Activated T-cell treated with anti-CD3 and anti-CD28 coated beads, Interleukin-2, amount 50 U/mL, for 1 hour (primary cell): ENCODE measurements around the gene BICD1.

ENCODE experiments used
- DNase-seq: peaks from one replicate; pipeline ENCODE4 v3.0.0-alpha.2; 2020

The BICD1 gene

DNA sequence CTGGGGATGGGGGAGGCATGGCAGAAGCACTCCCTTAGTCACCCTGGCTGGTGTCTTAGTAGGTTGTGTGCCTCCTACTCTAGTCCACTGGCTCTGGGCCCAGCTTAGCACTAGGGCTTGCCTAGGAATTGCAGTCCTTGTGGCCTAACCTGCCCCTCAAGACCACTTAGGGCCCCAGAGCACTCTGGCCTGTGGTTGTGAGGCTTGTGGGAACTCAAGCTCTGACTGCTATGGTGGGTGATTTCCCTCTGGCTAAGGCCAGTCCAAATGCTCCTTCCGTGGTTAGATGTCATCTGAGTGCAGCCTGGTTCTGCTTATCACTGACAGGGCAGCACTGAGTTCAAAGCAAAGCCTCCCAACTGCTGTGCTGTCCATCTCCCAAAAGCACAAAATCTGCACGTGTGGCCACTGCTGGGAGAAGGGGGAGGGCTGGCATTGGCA, 312.9 kb downstream of the BICD1 start:
- no peak for DNase-seq

DNA sequence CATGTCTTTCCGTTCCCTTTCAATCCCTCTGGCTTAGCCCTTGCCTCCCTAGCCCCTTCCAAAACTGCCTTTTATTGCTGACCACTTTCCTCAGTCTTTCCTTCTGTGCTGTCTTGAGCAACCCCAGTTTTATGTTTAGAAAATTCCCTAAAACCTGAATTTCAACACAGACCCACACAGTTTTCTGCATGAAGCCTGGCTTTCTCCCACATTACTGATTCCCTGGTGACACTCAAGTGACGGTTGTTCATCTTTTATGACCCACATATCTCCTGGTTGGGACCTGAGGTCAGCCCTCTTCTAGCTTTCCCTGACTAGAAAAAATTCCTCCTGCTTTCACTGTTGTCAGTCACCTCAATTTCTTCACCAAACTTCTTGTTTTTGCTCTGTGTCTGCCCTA, 313.7 kb downstream of the BICD1 start:
- no peak for DNase-seq

DNA sequence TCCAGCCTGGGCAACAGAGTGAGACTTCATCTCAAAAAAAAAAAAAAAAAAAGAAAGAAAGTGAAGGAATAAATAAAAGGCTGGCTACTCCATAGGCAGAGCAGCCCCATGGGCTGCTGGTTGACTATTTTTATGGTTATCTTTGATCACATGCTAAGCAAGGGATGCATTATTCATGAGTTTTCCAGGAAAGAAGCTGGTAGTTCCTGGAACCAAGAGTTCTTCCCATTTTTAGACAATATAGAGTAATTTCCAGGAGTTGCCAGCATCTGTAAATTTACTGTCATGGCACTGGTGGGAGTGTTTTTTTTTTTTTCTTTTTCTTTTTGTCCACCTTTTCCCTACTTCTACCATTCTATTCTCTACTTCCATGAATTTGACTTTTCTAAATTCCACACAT, 316.9 kb downstream of the BICD1 start:
- no peak for DNase-seq

DNA sequence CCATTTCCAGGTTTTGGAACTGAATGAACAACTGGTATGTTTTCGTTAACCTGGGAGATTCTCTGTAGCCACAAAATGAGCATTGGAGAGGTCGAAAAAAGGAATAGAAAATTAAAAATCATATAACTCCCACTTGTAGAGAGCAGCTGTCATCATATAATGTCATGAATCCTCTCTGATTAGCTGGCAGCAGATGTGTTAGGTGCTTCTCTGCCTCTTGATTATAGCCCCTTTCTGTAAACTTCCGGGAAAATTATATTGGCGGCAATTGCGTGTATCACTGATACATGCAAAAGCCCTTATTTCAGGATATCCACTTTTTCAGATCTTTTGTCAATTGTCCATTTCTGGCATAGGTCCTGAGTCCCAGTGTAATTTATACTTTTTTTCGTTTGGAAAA, 324.4 kb downstream of the BICD1 start:
- DNase-seq: no peak
